ENCODE data around the gene UBL5.

Gene UBL5

GRCh38 chr19:9875031-9875627, 47.4 kb downstream of the UBL5 start:
- H3K4me3 ChIP-seq (replicated peaks in 1 of 2; ENCODE audit: low read depth in 2 of 2, low read length in 2 of 2), result no peak overlapping the region
- no peak for DNase-seq (ENCODE audit: low read depth in 2 of 2)
- TF ChIP-seq, protein P1, sequence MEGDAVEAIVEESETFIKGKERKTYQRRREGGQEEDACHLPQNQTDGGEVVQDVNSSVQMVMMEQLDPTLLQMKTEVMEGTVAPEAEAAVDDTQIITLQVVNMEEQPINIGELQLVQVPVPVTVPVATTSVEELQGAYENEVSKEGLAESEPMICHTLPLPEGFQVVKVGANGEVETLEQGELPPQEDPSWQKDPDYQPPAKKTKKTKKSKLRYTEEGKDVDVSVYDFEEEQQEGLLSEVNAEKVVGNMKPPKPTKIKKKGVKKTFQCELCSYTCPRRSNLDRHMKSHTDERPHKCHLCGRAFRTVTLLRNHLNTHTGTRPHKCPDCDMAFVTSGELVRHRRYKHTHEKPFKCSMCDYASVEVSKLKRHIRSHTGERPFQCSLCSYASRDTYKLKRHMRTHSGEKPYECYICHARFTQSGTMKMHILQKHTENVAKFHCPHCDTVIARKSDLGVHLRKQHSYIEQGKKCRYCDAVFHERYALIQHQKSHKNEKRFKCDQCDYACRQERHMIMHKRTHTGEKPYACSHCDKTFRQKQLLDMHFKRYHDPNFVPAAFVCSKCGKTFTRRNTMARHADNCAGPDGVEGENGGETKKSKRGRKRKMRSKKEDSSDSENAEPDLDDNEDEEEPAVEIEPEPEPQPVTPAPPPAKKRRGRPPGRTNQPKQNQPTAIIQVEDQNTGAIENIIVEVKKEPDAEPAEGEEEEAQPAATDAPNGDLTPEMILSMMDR (IDR thresholded peaks at IDR 0.05; ENCODE audit: low read depth, low read length), result no peak

DNA sequence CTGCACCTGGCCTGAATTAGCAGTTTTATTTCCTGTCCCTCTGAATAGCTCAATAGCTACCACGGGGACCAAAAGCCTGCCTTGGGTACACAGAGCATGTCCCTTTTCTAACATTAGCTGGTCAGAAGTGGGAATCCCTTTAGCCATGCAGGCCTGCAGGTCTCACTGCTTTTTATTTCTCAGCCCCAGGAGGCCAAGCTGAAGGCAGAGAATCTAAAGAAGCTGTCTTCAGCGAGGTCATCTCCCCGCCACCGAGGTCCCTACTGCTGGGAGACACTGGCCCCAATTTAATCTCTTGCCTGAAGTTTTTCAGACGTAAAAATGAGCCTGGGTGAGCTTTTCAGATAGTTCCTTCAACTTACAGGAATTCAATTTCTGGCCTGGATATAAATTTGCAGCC, 48.1 kb downstream of the UBL5 start:
- DNase-seq (ENCODE audit: low read depth in 2 of 2), result no peak
- TF ChIP-seq, protein P1 (IDR thresholded peaks at IDR 0.05; ENCODE audit: low read depth, low read length), result no peak
- no peak overlapping the region for H3K4me3 ChIP-seq (replicated peaks in 1 of 2; ENCODE audit: low read depth in 2 of 2, low read length in 2 of 2)

DNA sequence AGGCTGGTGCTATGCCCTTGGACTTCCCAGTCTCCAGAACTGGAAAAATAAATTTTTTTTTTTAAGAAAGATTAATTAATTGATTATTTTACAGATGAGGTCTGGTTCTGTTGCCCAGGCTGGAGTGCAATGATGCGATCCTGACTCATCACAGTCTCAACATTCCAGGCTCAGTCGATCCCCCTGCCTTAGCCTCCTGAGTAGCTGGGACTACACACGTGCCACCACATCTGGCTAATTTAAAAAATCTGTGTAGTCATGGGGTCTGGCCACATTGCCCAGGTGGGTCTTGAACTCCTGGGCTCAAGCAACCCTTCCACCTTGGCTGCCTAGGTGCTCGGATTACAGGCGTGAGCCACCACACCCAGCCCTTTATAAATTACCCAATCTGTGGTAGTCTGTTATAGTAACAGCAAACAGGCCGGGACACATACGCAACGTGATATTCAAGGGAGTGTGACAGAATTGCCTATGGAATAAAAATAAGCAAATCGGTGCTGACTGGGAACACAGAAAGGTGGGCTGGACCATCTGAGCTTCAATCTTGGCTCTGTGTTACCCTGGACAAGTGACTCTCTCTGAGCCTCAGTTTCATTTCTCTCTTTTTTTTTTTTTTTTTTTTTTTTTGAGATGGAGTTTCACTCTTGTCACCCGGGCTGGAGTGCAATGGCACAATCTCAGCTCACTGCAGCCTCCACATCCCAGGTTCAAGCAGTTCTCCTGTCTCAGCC, 50.2 kb downstream of the UBL5 start:
- TF ChIP-seq, protein P1 (IDR thresholded peaks at IDR 0.05; ENCODE audit: low read depth, low read length), result no peak
- no peak overlapping the region for H3K4me3 ChIP-seq (replicated peaks in 1 of 2; ENCODE audit: low read depth in 2 of 2, low read length in 2 of 2)
- peak; percentile 18 to 67 for DNase-seq (ENCODE audit: low read depth in 2 of 2)

DNA sequence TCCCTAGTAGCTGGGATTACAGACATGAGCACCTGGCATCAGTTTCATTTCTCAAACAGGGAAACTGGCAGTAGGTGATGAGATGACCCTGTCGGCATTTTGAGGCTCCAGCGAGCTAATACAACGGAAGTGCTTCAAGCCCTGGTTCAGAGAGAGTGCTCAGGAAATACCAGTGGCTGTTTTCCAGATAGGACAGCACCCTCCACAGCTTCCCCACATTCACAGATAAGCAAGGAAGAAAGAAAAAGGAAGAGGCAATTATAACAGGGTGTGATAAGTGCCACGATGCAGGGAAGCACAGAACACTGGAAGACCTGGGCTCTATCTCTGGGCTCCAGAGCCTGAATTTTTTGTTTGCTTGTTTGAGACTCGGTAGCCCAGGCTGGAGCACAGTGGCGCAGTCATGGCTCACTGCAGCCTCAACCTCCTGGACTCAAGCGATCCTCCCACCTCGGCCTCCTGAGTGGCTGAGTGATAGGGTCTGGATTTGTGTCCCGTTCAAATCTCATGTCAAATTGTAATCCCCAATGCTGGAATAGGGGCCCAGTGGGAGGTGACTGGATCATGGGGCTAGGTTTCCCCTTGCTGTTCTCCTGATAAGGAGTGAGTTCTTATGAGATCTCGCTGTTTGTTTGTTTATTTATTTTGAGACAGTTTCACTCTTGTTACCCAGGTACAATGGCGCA, 50.9 kb downstream of the UBL5 start:
- no peak overlapping the region for H3K4me3 ChIP-seq (replicated peaks in 1 of 2; ENCODE audit: low read depth in 2 of 2, low read length in 2 of 2)
- TF ChIP-seq, protein P1 (IDR thresholded peaks at IDR 0.05; ENCODE audit: low read depth, low read length), result no peak
- DNase-seq (ENCODE audit: low read depth in 2 of 2), result peak; percentile 16 to 61
